Hepatic stellate cell (primary cell): ENCODE results near the gene SDR39U1.

ENCODE experiments used
- DNase-seq: peaks from one replicate; pipeline ENCODE4 v3.0.0; 2011; ENCODE audit warnings: low spot score

The SDR39U1 gene

GRCh38 chr14:24429395-24430142, 13.0 kb downstream of the SDR39U1 start, which contains the start of the genes CBLN3 and KHNYN:
TSS of gene CBLN3 (minus strand) at chr14:24429668. CDS start at chr14:24429054, 614 bp downstream.
TSS of gene KHNYN (plus strand) at chr14:24429954. CDS start at chr14:24430731, 777 bp downstream.
- DNase-seq, result peak; percentile 98

GRCh38 chr14:24428628-24429394, 13.8 kb downstream of the SDR39U1 start:
- DNase-seq, result no peak

- DNase-seq, result no peak
These were observed 14.8 kb downstream of the SDR39U1 start for GRCh38 chr14:24427537-24428508.

GRCh38 chr14:24426912-24427536, 15.6 kb downstream of the SDR39U1 start:
- DNase-seq, result no peak

- DNase-seq, result no peak
These were observed 16.2 kb downstream of the SDR39U1 start for GRCh38 chr14:24426150-24426911.

- DNase-seq, result peak; percentile 70
These were observed 16.9 kb downstream of the SDR39U1 start for GRCh38 chr14:24425704-24426103.

- no peak for DNase-seq
These were observed 19.6 kb downstream of the SDR39U1 start for GRCh38 chr14:24422694-24423601.

- no peak for DNase-seq
These were observed 20.3 kb downstream of the SDR39U1 start for GRCh38 chr14:24422261-24422660.

GRCh38 chr14:24418492-24418873, 24.1 kb downstream of the SDR39U1 start:
- DNase-seq, result no peak

- no peak for DNase-seq
These were observed 24.6 kb downstream of the SDR39U1 start for GRCh38 chr14:24417832-24418491.

- no peak for DNase-seq
These were observed 25.5 kb downstream of the SDR39U1 start for GRCh38 chr14:24416932-24417619.

GRCh38 chr14:24416254-24416931, 26.2 kb downstream of the SDR39U1 start:
- no peak for DNase-seq

- DNase-seq, result no peak
These were observed 26.9 kb downstream of the SDR39U1 start for GRCh38 chr14:24415421-24416253.

GRCh38 chr14:24414732-24415420, 27.7 kb downstream of the SDR39U1 start:
- DNase-seq, result no peak

- no peak for DNase-seq
These were observed 28.5 kb downstream of the SDR39U1 start for GRCh38 chr14:24414077-24414476.
